CD4-positive, alpha-beta T cell treated with Interferon gamma for 1 hour (primary cell): ENCODE results near the gene HDLBP.

Source experiments
- DNase-seq: peaks from one replicate; pipeline ENCODE4 v3.0.0-alpha.2; 2020

HDLBP gene, protein sequence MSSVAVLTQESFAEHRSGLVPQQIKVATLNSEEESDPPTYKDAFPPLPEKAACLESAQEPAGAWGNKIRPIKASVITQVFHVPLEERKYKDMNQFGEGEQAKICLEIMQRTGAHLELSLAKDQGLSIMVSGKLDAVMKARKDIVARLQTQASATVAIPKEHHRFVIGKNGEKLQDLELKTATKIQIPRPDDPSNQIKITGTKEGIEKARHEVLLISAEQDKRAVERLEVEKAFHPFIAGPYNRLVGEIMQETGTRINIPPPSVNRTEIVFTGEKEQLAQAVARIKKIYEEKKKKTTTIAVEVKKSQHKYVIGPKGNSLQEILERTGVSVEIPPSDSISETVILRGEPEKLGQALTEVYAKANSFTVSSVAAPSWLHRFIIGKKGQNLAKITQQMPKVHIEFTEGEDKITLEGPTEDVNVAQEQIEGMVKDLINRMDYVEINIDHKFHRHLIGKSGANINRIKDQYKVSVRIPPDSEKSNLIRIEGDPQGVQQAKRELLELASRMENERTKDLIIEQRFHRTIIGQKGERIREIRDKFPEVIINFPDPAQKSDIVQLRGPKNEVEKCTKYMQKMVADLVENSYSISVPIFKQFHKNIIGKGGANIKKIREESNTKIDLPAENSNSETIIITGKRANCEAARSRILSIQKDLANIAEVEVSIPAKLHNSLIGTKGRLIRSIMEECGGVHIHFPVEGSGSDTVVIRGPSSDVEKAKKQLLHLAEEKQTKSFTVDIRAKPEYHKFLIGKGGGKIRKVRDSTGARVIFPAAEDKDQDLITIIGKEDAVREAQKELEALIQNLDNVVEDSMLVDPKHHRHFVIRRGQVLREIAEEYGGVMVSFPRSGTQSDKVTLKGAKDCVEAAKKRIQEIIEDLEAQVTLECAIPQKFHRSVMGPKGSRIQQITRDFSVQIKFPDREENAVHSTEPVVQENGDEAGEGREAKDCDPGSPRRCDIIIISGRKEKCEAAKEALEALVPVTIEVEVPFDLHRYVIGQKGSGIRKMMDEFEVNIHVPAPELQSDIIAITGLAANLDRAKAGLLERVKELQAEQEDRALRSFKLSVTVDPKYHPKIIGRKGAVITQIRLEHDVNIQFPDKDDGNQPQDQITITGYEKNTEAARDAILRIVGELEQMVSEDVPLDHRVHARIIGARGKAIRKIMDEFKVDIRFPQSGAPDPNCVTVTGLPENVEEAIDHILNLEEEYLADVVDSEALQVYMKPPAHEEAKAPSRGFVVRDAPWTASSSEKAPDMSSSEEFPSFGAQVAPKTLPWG (N-terminal part only)

DNA sequence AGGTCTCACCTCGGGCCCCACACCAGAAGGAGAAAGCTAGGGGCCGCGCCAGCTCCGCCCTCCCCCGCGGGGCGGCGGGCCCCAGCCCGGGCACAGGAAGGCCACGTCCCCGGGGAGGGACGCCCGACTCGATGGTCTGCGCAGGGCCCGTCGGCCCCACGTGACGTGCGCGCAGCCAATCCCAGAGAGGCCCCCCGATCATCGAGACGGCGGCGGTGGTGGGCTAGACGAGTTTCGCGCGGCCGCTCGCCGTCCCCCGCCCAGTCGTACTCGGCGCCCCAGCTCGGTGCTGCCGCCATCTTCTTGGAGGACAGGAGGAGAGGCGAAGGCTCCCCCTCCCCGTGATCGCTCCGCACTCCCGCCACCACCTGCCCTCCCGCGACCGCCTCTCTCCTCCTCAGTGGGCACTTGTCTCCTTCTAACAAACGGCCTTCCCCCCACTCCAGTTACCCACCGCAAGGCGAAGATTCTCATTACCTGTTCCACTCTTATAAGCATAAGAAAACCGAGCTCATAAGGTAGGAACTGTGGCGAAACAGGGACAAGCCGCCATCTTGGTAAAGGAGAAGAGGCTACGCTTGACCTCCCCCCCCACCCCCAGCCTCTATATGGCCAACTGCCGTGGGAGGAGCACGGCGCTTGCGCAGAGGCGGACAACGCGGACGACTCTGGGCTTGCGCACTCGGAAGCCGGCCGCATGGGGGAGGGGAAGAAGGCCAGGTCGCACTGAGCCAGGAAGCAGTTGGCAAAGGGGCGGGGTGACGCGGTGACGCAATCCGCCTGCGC lies at the start of gene HDLBP:
Gene HDLBP (minus strand): TSS at position 580 of the 786 bp plus-strand sequence. CDS start 48,803 bp downstream, outside the sequence.
- DNase-seq, result peak; percentile 100

DNA sequence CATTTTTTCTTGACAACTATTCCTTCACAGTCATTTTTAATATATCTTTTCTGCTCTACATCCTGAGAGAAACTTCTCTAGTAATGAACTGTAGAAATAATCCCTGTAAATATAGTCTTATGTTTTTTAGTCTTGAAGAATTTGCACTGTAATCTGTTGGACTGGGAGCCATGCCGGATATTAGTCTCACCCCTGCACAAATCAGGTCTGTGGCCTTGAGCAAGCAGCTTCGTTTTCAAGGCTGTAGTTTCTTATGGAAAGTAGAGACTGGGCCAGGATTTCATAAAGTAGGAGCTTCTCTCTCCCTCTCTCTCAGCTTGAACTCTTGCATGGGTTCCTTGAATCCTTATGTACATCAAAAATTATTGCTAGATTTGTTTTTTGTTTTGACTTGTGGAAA lies 49.3 kb upstream of the HDLBP start:
- DNase-seq, result no peak

DNA sequence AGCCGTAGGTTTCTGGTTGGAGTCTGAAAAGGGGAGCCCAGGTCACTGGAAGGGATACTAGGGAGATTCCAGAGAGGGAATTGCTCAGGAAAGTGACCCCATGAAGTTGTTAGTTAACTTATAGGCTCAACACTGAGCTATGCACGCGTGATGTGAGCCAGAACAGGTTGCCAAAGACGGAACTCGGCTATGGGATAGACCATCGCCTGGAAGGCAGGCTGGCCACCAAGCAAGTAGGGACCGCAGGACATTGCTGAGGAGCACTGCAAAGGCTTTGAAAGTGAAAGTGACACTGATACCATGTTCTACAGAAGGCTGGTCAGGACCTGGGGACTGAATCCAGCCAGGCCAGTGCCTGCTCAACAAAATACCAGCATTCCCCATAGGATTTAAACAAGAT lies 48.0 kb upstream of the HDLBP start:
- no peak for DNase-seq

DNA sequence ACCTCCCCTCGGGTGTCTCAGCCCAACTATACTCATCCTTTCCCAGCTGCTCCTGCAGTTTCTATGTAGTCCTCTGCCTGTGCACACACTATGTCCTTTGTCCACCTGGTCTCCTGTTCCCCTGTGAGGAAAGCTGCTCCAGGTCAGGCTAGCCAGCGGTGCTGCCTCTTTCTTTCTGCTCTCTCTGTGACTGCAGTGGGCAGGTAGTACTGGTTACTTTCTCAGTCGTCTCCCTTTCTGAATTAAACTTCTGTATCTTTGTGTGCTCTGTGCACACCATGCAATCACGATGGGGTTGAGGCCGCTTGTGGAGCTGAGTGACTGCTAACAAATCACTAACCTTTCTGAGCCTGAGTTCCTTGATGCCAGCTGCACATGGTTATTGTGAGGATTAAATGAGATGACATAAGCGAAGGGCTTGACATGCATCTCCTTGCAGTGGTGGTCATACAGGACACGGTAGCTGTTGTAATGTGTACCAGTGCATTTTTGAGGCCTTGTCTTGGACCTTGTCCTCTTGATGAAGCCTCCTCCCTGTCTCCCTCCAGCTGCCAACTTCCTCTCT lies 44.1 kb upstream of the HDLBP start:
- DNase-seq, result no peak

DNA sequence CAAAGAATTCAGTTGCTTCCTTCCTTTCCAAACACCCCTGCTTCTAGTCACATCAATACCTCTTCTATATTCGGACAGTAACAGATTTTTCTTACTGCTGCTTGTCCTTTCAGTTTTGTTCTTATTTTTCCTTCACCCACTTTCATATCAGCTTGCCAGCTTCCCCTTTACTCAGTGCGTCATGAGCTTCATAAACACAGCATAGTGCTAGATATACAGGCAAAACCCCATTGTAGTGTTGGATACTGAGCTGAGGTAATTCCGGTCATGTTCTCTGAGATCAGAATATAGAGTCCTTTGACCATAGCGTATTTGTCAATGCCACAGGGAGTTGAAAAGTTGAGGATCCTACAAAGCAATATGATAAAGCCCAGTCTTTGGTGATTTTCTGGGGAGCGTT lies 43.0 kb upstream of the HDLBP start:
- peak; percentile 26 for DNase-seq

DNA sequence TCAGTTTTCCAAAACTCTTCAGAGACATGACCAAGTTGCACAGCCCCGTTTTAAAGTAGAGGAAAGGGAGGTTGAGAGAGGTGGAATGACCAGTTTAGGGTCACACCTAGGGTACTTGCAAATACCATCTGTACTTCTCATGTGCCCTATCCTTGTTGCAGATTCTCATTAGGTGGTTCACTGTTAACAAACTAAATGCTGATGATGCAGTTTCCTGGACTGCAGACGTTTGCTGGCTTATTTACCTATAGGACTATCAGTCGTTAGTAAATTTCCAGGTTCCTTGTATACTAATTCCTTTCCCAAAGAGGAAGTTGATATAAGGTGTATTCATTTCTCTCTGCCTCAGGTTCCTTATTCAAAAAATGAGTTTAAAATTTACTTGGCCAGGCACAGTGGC lies 42.1 kb upstream of the HDLBP start:
- no peak for DNase-seq

DNA sequence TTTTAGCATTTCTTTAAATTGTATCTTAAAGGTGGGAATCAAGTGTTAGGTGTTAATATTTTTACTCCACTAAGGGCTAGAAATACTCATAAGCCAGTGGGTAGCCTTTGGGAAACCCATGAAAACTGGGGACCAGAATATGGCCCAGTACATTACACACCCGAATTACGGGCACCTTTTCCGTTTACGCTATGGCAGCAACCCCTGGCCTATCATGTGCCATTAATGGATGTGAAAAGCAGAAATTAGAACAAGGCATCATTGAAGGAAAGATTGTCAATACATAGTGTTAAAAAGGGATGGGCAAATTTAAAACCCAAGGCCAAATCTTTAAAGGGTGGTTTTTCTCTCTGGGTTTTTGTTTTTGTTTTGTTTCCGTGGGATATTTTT lies 41.4 kb upstream of the HDLBP start:
- no peak for DNase-seq

DNA sequence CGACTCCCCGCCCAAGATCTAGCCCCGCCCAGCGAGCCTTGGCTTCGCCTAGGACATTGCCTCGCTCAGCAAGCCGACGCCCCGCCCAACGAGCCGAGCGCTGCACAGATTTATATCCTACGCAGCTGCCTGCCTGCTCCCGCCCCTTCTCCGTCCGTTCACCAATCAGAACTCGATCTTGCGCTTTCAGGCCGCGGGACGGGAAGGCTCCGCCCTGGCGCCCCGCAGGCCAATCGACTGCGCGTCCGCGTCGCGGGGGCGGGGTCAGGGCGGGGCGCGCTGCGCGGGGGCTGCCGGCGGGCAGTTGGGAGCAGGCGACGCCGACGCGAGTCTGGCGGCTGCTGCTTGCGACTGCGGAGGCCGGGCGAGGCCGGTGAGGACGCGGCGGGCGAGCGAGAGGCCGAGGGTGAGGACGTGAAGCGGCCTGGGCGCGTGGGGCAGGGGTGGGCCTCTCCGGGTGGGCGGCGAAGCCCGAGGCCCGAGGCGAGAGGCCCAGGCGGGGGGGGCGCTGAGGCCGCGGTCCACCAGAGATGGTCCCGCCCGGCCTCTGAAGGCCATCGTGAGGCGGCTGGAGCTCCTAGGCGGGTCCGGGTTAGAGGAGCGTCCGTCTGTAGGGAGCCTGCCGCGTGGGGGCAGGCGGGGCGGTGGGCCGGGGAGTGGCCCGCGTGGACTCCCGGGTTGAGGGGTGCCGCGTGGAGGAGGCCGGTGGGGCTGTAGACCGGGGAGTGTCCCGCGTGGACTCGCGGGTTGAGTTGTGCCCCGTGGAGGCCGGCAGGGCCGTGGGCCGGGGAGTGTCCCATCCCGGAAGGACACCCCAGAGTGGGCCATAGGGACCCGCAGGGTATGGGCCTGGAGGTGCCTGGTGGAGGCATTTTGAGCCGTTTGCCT lies 40.8 kb upstream of the HDLBP start, which contains the start of gene FARP2:
Gene FARP2 (plus strand): TSS at position 303 of the 888 bp plus-strand sequence. CDS start 16,823 bp downstream, outside the sequence.
- peak; percentile 98 for DNase-seq

DNA sequence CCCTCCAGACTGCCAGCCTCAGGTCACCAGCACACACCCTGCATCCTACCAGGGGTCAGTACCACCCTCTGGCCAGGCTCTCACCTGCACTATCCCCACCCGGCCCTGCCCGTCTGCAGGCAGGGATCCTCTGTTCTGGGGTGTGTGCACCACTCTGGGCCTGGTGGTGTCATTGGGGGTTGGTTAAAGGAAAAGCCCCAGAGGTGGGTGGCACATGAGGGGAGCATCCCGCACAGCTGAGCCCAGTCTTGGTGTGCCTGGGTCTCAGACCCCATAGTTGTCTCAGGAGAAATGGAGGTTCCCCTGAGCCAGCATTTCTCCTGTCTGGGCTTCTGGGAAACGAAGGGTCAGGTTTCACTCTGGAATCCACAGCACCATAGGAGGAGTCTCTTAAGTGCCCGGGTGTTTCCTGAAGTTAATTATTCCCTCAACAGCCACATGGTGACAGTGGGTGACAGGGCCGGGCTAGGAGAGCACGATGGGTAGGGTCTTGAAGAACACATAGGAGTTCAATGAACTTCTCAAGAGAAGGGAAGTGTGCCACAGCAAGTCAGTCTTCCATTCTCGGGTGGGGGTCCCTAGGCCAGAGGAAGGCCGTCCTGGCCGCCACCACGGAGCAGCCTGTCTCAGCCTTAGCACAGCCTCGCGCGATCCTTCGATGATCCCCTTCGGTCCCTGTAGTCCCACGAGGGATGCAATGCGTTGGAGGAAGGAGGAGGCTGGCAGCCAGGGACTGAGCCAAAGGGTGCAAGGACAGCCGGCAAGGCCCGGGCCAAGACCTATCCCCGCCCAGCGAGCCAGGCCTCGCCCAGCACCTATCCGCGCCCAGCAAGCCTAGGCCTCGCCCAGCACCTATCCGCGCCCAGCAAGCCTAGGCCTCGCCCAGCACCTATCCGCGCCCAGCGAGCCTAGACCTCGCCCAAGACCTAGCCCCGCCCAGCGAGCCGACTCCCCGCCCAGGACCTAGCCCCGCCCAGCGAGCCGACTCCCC lies 39.5 kb upstream of the HDLBP start:
- DNase-seq, result peak; percentile 77

DNA sequence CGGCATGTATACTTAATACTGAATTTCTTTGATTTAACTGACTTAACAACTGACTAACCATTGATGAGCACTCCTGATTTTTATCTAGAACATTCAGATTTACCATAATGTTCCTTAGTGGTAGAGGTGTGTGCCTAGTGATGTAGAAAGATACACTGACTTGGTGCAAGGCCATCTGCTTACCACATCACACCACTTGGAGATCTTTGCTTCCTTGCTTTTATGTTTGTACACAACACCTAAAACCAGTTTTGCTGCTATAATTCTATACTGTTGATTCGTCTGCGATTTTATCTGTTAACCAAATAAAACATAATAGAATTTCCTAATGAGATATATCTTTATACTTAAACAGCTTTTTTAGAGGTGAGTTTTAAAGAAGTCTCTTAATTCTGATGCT lies 36.8 kb upstream of the HDLBP start:
- DNase-seq, result no peak

DNA sequence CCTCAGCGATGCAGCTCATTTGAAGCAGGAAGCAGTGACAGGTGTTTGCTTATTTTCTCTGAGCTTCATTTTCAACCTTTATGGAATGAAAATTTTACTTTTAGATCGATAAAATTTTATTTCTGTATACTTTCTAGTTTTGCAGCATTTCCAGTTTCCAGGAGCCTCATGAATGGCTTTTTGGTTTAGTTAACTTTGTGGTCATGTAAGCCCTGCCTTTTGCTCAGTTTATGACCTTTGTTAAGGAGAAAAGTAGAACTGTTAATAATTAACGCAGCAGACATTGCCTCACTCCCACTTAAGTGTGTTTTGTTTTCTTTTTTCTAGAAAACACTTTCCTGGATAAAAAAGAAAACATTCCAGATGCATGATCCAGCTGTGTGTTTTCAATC lies 36.2 kb upstream of the HDLBP start:
- no peak for DNase-seq

DNA sequence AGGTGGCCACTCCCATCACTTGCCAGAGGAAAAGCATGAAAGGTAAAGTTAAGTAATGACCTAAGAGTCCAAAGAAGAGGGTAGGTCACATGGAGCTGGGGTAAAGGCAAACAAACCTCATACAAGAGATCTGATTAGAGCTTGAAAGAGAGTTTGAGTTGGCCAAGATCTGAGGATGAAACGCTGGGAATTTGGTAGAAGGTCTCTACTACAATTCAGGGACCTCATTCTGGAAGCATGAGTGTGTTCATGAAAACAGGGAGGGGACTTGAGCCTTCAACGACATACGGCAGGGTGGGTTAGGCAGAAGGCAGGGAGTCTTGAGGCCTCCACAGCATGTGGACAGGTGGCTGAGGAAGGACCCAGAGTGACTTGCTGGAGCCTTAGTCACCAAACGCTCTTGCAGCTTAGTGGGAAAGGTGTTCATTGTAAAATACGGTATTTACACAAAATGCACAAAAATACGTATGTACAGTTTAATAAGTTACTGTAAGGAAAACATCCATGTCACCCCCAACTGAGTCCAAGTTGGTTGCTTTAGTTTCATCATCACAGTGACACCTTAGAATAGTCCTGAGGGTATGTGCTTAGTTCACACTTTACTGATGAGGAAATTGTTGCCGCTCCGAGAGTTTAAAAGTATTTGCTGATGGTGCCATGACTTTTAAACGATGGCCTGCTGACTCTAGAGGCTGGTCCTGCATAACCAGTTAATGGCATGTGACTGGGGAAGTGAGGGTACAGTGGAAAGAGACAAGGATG lies 35.6 kb upstream of the HDLBP start:
- no peak for DNase-seq

DNA sequence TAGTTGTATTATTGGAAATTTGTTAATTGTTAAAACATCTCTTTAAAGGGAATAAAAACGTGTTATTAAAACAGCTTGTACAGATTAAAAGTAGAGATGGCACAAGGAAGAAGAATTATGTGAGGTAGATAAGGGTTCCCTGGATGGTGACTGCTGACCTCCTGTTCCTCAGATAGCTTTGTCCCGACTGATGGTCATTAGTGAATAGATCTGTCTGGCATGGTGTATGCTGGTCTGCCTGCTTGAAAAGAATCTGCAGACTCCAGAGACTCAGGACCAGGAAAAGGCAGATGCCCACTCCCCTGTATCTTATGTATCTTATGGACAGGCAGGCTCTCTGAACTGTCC lies 35.0 kb upstream of the HDLBP start:
- DNase-seq, result no peak

DNA sequence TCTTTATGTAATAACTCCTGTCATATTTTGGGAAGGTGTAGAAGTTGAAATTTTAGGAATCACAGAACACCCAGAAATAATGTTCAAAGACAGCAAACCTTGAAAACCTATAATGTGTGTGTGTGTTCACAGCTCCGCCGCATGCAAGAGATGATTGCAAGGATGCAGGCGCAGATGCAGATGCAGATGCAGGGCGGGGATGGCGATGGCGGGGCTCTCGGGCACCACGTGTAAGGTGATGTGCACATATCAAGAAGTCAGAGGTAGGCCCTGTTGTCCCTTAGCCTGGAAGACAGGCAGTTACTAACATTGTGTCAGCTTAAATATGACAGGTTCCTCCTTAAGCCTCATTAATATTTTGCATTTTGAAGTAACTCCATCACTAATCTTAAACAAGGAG lies 34.5 kb upstream of the HDLBP start:
- no peak for DNase-seq

DNA sequence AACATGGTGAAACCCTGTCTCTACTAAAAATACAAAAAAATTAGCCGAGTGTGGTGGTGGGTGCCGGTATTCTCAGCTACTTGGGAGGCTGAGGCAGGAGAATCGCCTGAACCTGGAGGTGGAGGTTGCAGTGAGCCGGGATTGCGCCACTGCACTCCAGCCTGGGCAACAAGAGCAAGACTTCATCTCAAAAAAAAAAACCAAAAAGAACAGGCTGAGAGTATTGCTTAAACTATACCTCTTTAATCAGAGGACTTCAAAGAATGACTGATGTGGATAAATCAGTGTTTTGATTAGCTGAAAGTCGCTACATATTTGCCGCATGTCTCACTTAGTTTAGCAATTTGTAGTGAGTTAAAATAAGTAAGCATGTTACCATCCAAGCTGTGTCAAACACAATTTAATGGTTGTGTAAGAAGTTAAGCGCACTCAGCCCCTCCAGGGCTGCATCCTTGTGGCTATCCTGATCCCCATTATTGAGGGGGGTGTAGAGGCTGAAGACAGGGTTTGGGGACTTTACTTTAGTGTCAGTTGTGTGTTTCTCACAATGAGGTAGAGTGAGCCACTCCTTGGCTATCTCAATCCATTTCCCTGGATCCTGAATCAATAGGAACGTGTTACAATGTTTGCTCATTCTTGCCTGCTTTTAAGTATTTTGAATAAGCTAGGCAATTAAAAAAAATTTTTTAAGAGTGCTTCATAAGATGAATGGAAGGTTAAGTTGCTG lies 29.6 kb upstream of the HDLBP start:
- no peak for DNase-seq

DNA sequence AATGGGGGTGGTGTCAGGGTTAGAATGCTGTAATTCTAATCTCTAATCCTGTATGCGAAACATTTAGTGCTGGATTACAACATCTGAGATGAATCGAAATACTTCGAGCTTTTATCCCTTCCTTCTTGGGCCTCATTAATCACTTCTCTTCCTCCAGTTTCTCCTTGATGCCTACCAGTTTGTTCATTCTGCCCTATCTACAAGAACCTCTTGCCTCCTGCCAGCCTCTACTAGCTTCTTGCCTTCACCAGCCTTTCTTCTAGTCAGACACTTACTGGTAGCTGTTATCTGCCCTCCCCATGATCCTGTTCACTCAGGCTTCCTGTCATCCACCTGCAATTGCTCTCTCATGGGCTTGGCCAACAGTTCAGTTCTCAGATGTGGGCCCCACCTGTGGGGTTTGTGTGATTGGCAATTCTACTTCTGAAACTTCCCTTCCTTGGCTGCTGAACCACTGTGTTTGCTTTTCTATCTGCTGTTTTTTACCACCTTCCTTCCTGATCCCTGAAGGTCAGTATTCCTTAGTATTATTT lies 25.2 kb upstream of the HDLBP start:
- no peak for DNase-seq

DNA sequence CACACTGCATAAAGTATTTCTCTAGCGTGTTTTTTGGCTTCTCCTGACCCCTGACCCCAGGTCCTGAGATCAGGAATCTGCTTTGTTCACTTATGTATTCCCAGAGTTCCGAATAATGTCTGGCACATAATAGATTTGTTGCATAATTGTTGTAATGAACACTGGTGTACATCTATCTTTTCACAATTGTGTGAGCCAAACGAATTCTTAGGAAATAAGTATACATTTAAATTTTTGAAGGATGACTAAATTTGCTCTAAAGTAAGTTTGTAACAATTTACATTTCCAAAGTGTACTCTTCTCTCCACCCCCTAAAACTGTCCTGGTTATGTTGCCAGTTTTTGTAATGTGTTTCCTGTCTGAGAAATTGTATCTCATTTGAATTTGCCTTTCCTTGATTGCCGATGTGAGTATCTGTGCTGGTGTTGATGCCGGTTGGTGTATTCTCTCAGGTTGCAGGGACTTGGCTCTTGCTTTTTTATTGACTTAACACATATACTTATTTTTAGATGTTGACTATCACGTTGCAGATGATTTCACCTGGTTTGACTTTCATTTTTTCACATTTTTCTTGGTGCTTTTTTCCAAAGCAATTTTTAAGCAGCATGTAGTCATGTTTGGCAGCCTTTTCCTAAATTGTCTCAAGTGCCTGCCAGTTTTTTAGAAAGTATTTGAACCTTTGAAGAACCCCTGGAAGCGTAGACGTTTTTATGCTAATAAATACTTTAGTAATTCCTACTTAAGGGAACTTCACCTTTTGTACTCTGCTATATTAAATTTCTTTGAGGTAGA lies 24.6 kb upstream of the HDLBP start:
- no peak for DNase-seq
